PC-9 (cell line): ENCODE results near the gene ANXA8L1. TPM values are rescaled to one million over a fixed set of nuclear protein-coding genes. Genes with fewer than 3 reads are reported as not detected.
"Not testable (repeated sequence)": the region's sequence is repeated elsewhere in the genome, so short reads cannot be mapped to it uniquely, and the experiment has no call there.

Experiments used
- BruUV-seq: library from RNA; stranded (reverse); fragments of 400-500 nt; replicated peaks from 2 replicates; lab custom pipeline; 2021; lab: Mats Ljungman, UMichigan
- CTCF ChIA-PET: fragments of 300-600 bp; sonication (Branson Sonifier 250); formaldehyde crosslinking; loops from one replicate; lab custom pipeline; 2022; ENCODE audit warnings: antibody characterized with exemption; lab: Charles Lee
- POLR2A ChIA-PET: fragments of 300-600 bp; sonication (Branson Sonifier 250); formaldehyde crosslinking; loops from one replicate; lab custom pipeline; 2022; ENCODE audit warnings: antibody characterized with exemption; ENCODE audit not compliant: unreplicated experiment; lab: Charles Lee
- DNase-seq, 2 experiments: peaks; one replicate each; pipeline versions ENCODE4 v3.0.0 to v3.0.0-alpha.2; 2015 to 2022; ENCODE audit warnings: mixed read lengths in 1 of 2
- H2AFZ ChIP-seq: fragments of 200-600 bp; sonication (generic); 2 replicates; pipeline ENCODE4 v1.8.1; 2017; ENCODE audit warnings: antibody characterized with exemption
- H3F3A ChIP-seq: fragments of 200-600 bp; sonication (generic); 2 replicates; pipeline ENCODE4 v1.8.1; 2017; ENCODE audit warnings: antibody characterized with exemption, mild to moderate bottlenecking, low read depth; ENCODE audit not compliant: insufficient read depth
- H3K27ac ChIP-seq: fragments of 200-600 bp; sonication (generic); 2 replicates; pipeline ENCODE4 v1.6.1; 2016; ENCODE audit warnings: mixed run types
- H3K27me3 ChIP-seq: fragments of 200-600 bp; sonication (generic); 2 replicates; pipeline ENCODE4 v1.6.1; 2016; ENCODE audit warnings: low read depth, mixed run types; ENCODE audit not compliant: insufficient read depth
- H3K36me3 ChIP-seq: fragments of 200-600 bp; sonication (generic); 2 replicates; pipeline ENCODE4 v1.6.1; 2016; ENCODE audit warnings: low read depth, mixed run types
- H3K4me1 ChIP-seq: fragments of 200-600 bp; sonication (generic); replicated peaks from 2 replicates; pipeline ENCODE4 v1.6.1; 2016; ENCODE audit warnings: mixed run types; ENCODE audit not compliant: insufficient read depth
- H3K4me2 ChIP-seq: fragments of 200-600 bp; sonication (generic); 2 replicates; pipeline ENCODE4 v1.6.1; 2017; ENCODE audit warnings: mixed run types
- H3K4me3 ChIP-seq: fragments of 200-600 bp; sonication (generic); 2 replicates; pipeline ENCODE4 v1.6.1; 2016; ENCODE audit warnings: mixed run types
- H3K79me2 ChIP-seq: fragments of 200-600 bp; sonication (generic); 2 replicates; pipeline ENCODE4 v1.6.1; 2017; ENCODE audit warnings: low read depth, mixed run types
- H3K9me2 ChIP-seq: fragments of 200-600 bp; sonication (generic); 2 replicates; pipeline ENCODE4 v1.8.1; 2017; ENCODE audit warnings: mild to moderate bottlenecking; ENCODE audit not compliant: insufficient read depth
- H3K9me3 ChIP-seq: fragments of 200-600 bp; sonication (generic); 2 replicates; pipeline ENCODE4 v1.8.1; 2016; ENCODE audit warnings: low read depth; ENCODE audit not compliant: insufficient read depth
- H4K20me1 ChIP-seq: fragments of 200-600 bp; sonication (generic); 2 replicates; pipeline ENCODE4 v1.8.1; 2017; ENCODE audit not compliant: insufficient read depth
- EZH2 ChIP-seq: fragments of 200-600 bp; sonication (generic); IDR thresholded peaks from 2 replicates; pipeline ENCODE4 v1.8.0; 2017; ENCODE audit warnings: antibody characterized with exemption, low read depth
- intact Hi-C: fragments of 100-400 bp; cut with micrococcal nuclease; formaldehyde crosslinking; loops from one replicate; pipeline ENCODE4 v1.10.0; 2022; ENCODE audit not compliant: unreplicated experiment
- total RNA-seq: library from RNA; stranded (reverse); gene quantifications from 2 replicates; pipeline ENCODE4 v1.2.3, GENCODE V29; 2021
- TF ChIP-seq, protein P1 (sequence below): fragments of 200-600 bp; sonication (generic); conservative IDR thresholded peaks from 2 replicates; pipeline ENCODE4 v1.6.1; 2017; ENCODE audit warnings: mixed run types, antibody characterized with exemption, mild to moderate bottlenecking, moderate library complexity

ANXA8L1 gene
- total RNA-seq, 1 experiment from 2014 or later: 185 TPM

DNA sequence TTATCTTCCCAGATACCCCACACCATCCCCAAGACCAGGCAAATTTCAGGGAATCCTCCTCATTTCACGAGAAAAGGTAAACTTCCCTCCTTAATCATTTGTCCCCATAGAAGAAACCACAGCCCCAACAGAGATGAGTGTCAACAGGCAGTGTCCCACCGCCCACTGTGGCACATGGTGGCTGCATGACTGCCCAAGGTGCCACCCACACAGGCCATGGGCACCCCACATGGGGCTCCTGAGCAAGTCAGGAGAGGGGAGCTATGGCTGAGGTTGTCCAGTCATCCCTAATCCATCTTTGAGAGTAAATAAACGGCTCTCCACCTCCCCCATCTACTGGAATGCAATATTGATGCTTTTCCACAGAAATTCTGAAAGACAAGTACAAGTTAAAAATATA, 44.7 kb upstream of the ANXA8L1 start:
- H2AFZ ChIP-seq: no peak overlapping the region
- intact Hi-C loops: no loop called here
- DNase-seq: no peak
- ChIA-PET CTCF (no interaction called here), POLR2A (no interaction called here)
- TF ChIP-seq, protein P1, sequence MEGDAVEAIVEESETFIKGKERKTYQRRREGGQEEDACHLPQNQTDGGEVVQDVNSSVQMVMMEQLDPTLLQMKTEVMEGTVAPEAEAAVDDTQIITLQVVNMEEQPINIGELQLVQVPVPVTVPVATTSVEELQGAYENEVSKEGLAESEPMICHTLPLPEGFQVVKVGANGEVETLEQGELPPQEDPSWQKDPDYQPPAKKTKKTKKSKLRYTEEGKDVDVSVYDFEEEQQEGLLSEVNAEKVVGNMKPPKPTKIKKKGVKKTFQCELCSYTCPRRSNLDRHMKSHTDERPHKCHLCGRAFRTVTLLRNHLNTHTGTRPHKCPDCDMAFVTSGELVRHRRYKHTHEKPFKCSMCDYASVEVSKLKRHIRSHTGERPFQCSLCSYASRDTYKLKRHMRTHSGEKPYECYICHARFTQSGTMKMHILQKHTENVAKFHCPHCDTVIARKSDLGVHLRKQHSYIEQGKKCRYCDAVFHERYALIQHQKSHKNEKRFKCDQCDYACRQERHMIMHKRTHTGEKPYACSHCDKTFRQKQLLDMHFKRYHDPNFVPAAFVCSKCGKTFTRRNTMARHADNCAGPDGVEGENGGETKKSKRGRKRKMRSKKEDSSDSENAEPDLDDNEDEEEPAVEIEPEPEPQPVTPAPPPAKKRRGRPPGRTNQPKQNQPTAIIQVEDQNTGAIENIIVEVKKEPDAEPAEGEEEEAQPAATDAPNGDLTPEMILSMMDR: no peak
- no peak for TF ChIP-seq EZH2
- peaks cover 7% of the 10 kb centered on the region for H3K4me1 ChIP-seq
- no TSS peak for BruUV-seq
- H3K4me3 ChIP-seq: no peak overlapping the region
- no peaks in the 10 kb centered on the region for H3K36me3 ChIP-seq
- no peaks in the 10 kb centered on the region for H3K27me3 ChIP-seq
- no peaks in the 10 kb centered on the region for H4K20me1 ChIP-seq
- no peaks in the 10 kb centered on the region for H3K9me3 ChIP-seq
- H3F3A ChIP-seq: no peaks in the 10 kb centered on the region
- H3K4me2 ChIP-seq: no peak overlapping the region
- no peaks in the 10 kb centered on the region for H3K79me2 ChIP-seq
- H3K9me2 ChIP-seq: no peaks in the 10 kb centered on the region
- no peak overlapping the region for H3K27ac ChIP-seq

DNA sequence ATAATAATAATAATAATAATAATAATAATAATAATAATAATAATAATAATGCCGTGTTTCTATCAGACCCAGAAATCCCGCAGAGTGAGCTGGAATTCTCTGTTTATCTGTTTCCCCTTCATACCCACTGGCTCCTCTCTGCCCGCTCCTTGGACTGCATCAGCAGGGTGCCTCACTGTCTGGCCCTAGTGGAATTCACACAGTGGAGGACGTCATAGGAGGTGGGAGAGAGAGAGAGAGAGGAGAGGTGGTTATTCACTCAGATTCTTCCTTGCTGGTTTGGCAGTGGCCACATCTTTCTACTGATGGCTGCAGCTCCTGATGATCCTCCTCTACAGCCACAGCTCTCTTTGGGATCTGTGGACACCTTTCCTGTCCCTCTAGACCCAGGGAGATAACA, 10.1 kb upstream of the ANXA8L1 start:
- BruUV-seq: not testable (repeated sequence)

DNA sequence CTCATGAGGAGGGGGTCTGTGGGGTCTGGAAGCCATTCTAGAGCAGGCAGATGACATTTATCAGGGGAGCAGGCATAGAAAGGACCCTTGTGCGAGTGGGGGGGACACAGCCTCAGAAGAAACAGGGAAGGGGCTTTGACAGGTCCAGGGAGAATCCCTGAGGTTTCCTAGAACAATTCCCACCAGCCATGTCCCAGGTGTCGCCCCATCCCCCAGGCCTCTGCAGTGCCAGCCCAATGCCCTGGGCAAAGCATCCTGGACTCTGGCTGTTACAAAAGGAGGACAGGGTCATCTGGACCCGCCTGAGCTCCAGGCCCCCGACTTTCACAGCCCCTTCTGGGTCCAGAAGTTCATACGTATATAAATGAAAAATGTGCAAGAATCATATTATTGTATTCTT, 8.4 kb upstream of the ANXA8L1 start:
- H3K4me2 ChIP-seq, BruUV-seq, CTCF ChIA-PET, H3K36me3 ChIP-seq, H3K27ac ChIP-seq, intact Hi-C loops, H3K27me3 ChIP-seq, DNase-seq, H3K4me3 ChIP-seq, H3K9me2 ChIP-seq, H2AFZ ChIP-seq, POLR2A ChIA-PET, H3K9me3 ChIP-seq, H4K20me1 ChIP-seq, H3K79me2 ChIP-seq, H3F3A ChIP-seq: not testable (repeated sequence)
- H3K4me1 ChIP-seq: peaks cover 24% of the 10 kb centered on the region

More for the DNA sequence above, 10.1 kb upstream of the ANXA8L1 start:
- intact Hi-C loops, H3K36me3 ChIP-seq, H3K9me3 ChIP-seq, H3K79me2 ChIP-seq, POLR2A ChIA-PET, H2AFZ ChIP-seq, CTCF ChIA-PET, H4K20me1 ChIP-seq, DNase-seq, H3K9me2 ChIP-seq, H3K4me2 ChIP-seq, H3K27me3 ChIP-seq, H3K4me3 ChIP-seq, H3F3A ChIP-seq, H3K27ac ChIP-seq: not testable (repeated sequence)
- H3K4me1 ChIP-seq: peaks cover 24% of the 10 kb centered on the region

DNA sequence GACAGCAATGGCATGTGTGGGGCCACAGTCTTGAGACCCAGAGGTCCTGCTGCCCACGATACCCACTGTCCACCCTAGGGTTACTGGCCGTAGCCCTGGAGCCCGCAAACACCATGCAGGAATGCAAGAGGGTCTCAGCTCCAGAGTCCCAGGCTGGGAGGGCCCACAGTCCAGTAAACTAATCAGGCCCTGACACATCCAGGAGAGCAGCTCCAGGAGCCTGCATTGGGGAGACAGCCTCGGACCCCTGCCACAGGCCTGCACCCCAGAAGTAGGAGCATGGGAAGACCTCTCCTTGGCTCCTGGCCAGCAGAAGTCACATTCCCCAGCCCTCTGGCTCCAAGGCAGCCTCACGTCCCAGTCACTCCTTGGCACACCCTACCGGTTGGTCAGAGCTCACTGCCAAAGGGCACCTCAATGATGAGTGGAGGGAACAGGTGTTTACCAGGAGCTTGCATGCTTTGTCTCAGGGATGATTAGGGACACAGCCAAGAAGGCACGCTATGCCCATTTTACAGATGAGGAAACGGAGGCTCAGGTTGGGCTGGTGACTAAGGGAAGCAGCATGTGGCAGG, 7.8 kb upstream of the ANXA8L1 start:
- H4K20me1 ChIP-seq, H3K27ac ChIP-seq, H3K27me3 ChIP-seq, H3K4me3 ChIP-seq, H3K4me2 ChIP-seq, POLR2A ChIA-PET, H3K36me3 ChIP-seq, BruUV-seq, intact Hi-C loops, H3K79me2 ChIP-seq, H3F3A ChIP-seq, H3K9me2 ChIP-seq, H2AFZ ChIP-seq, H3K9me3 ChIP-seq, CTCF ChIA-PET: not testable (repeated sequence)
- DNase-seq: peak; percentile 20 to 56
- H3K4me1 ChIP-seq: peaks cover 24% of the 10 kb centered on the region

DNA sequence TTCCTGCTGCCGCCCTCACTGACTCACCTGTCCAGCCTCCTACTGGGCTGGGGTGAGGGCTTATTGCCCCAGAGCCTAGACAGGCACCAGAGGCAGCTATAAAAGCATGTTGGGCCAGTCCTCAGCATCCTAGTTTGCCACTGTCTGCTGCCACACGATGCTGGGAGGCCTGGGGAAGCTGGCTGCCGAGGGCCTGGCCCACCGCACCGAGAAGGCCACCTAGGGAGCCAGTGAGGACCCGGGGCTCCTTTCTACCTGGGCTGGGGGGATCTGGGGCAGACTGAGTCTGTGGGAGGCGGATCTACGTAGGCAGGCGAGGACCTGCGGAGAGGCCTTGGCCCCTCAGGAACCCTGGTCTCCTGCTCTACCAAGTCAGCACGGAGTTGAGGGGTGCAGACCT, 6.6 kb upstream of the ANXA8L1 start:
- not testable (repeated sequence) for BruUV-seq, H3F3A ChIP-seq

DNA sequence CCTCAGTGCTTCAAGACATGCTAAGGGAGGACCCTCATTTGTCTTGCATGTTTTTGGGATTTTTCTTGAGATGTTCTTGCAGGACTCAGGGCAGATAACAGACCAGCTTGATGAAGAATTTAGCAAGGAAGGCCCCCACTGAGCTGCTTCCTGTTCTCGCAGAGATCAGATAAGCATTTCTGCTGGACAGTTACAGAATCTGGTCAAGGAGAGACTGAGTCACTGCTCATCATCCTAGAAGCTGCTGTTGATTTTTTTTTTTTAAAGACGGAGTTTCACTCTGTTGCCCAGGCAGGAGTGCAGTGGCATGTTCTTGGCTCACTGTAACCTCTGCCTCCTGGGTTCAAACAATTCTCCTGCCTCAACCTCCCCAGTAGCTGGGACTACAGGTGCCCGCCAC, 1.2 kb upstream of the ANXA8L1 start:
- H3K36me3 ChIP-seq, H3K4me3 ChIP-seq, H4K20me1 ChIP-seq, H3K9me2 ChIP-seq, H2AFZ ChIP-seq, DNase-seq, H3K9me3 ChIP-seq, CTCF ChIA-PET, H3K79me2 ChIP-seq, POLR2A ChIA-PET, BruUV-seq, H3F3A ChIP-seq, H3K27me3 ChIP-seq, intact Hi-C loops: not testable (repeated sequence)
- peaks cover 11% of the 10 kb centered on the region for H3K4me1 ChIP-seq
- peak overlapping the region; percentile 65 for H3K27ac ChIP-seq
- H3K4me2 ChIP-seq: peak overlapping the region; percentile 79

More for the DNA sequence above, 6.6 kb upstream of the ANXA8L1 start:
- H3K27me3 ChIP-seq, H3K36me3 ChIP-seq, POLR2A ChIA-PET, H3K9me3 ChIP-seq, H3K4me3 ChIP-seq, H3K79me2 ChIP-seq, H2AFZ ChIP-seq, H4K20me1 ChIP-seq, intact Hi-C loops, H3K9me2 ChIP-seq, CTCF ChIA-PET, H3K27ac ChIP-seq: not testable (repeated sequence)
- Histone ChIP-seq H3K4me1 (peaks cover 24% of the 10 kb centered on the region), H3K4me2 (peak overlapping the region; percentile 12; the same call in 1 of the 2 replicates)
- peak in 1 of 2 experiments; percentile 30 for DNase-seq
